Mesendoderm (in vitro differentiated cells): ENCODE data around the gene ARG2.

ENCODE experiments used
- DNase-seq: peaks from one replicate; pipeline ENCODE4 v3.0.0; 2013
- H2AK5ac ChIP-seq: 2 replicates; pipeline ENCODE4 v1.6.1; 2013; ENCODE audit warnings: low read length, inconsistent platforms
- H2BK120ac ChIP-seq: 2 replicates; pipeline ENCODE4 v1.6.1; 2013; ENCODE audit warnings: low read depth, mild to moderate bottlenecking, low read length, moderate library complexity, mixed read lengths
- H2BK15ac ChIP-seq: replicated peaks from 2 replicates; pipeline ENCODE4 v1.6.1; 2013; ENCODE audit warnings: low read depth, mild to moderate bottlenecking, moderate library complexity
- H2BK5ac ChIP-seq: 2 replicates; pipeline ENCODE4 v1.6.1; 2013; ENCODE audit warnings: low read length, inconsistent platforms
- H3K18ac ChIP-seq: 2 replicates; pipeline ENCODE4 v1.6.1; 2013; ENCODE audit warnings: mild to moderate bottlenecking, low read length, mixed read lengths
- H3K23ac ChIP-seq: one replicate; pipeline ENCODE4 v1.6.1; 2013; ENCODE audit warnings: low read length
- H3K27ac ChIP-seq: 2 replicates; pipeline ENCODE4 v1.5.1; 2013; ENCODE audit warnings: low read depth, mild to moderate bottlenecking, inconsistent platforms, low read length, moderate library complexity
- H3K27me3 ChIP-seq: 2 replicates; pipeline ENCODE4 v1.6.1; 2013; ENCODE audit warnings: low read length, control low read depth, mild to moderate bottlenecking, inconsistent platforms; ENCODE audit not compliant: insufficient read depth, poor library complexity
- H3K36me3 ChIP-seq: 2 replicates; pipeline ENCODE4 v1.6.1; 2013; ENCODE audit warnings: low read length, inconsistent platforms; ENCODE audit not compliant: control insufficient read depth, insufficient read depth
- H3K4ac ChIP-seq: one replicate; pipeline ENCODE4 v1.6.1; 2013; ENCODE audit warnings: low read depth, mild to moderate bottlenecking, low read length, moderate library complexity
- H3K4me1 ChIP-seq: 2 replicates; pipeline ENCODE4 v1.6.1; 2013; ENCODE audit warnings: low read depth, low read length, inconsistent platforms; ENCODE audit not compliant: control insufficient read depth
- H3K4me2 ChIP-seq: 2 replicates; pipeline ENCODE4 v1.6.1; 2013; ENCODE audit warnings: low read length
- H3K4me3 ChIP-seq: 2 replicates; pipeline ENCODE4 v1.5.1; 2013; ENCODE audit warnings: mild to moderate bottlenecking, low read length
- H3K56ac ChIP-seq: one replicate; pipeline ENCODE4 v1.6.1; 2013; ENCODE audit warnings: low read length
- H3K79me1 ChIP-seq: 2 replicates; pipeline ENCODE4 v1.6.1; 2013; ENCODE audit warnings: low read length, inconsistent platforms
- H3K79me2 ChIP-seq: 2 replicates; pipeline ENCODE4 v1.6.1; 2013; ENCODE audit warnings: mild to moderate bottlenecking, low read length; ENCODE audit not compliant: control insufficient read depth, insufficient read depth
- H3K9ac ChIP-seq: 2 replicates; pipeline ENCODE4 v1.6.1; 2013; ENCODE audit warnings: low read length, inconsistent platforms
- H4K5ac ChIP-seq: one replicate; pipeline ENCODE4 v1.6.1; 2013; ENCODE audit warnings: low read length
- H4K8ac ChIP-seq: one replicate; pipeline ENCODE4 v1.6.1; 2013; ENCODE audit warnings: low read depth, mild to moderate bottlenecking, control low read depth, low read length, moderate library complexity
- WGBS: extraction: QIAGEN DNeasy Blood & Tissue Kit; methylation state at CpG from one replicate; pipeline ENCODE4 v1.1.7; 2013; ENCODE audit warnings: low lambda C conversion rate, missing lambda C conversion rate; ENCODE audit not compliant: insufficient coverage; ENCODE audit errors: extremely low coverage; 5-methylcytosine and 5-hydroxymethylcytosine counted together

ARG2 gene

GRCh38 chr14:67641902-67642749 is 22.4 kb downstream of the ARG2 start:
- no CpG with 5 or more reads among the region's 5 CpGs for WGBS
- H2BK5ac ChIP-seq, result no peak overlapping the region
- H3K36me3 ChIP-seq, result peaks cover 1% of the 10 kb centered on the region
- H3K79me2 ChIP-seq, result no peaks in the 10 kb centered on the region
- no peak overlapping the region for H2BK120ac ChIP-seq
- no peak overlapping the region for H4K5ac ChIP-seq
- H3K56ac ChIP-seq, result no peak overlapping the region
- no peak overlapping the region for H3K18ac ChIP-seq
- H3K9ac ChIP-seq, result no peak overlapping the region
- DNase-seq, result no peak
- H4K8ac ChIP-seq, result no peak overlapping the region
- no peak overlapping the region for H2BK15ac ChIP-seq
- H3K4ac ChIP-seq, result no peak overlapping the region
- no peak overlapping the region for H3K23ac ChIP-seq
- H3K4me3 ChIP-seq, result no peak overlapping the region
- H3K27me3 ChIP-seq, result no peaks in the 10 kb centered on the region
- no peak overlapping the region for H2AK5ac ChIP-seq
- no peak overlapping the region for H3K4me2 ChIP-seq
- H3K4me1 ChIP-seq, result no peaks in the 10 kb centered on the region
- H3K79me1 ChIP-seq, result no peaks in the 10 kb centered on the region
- H3K27ac ChIP-seq, result no peak overlapping the region

- peaks cover 1% of the 10 kb centered on the region for H3K36me3 ChIP-seq
- H3K23ac ChIP-seq, result no peak overlapping the region
- no peak overlapping the region for H2AK5ac ChIP-seq
- H2BK120ac ChIP-seq, result no peak overlapping the region
- H3K79me1 ChIP-seq, result no peaks in the 10 kb centered on the region
- H3K18ac ChIP-seq, result no peak overlapping the region
- peak; percentile 21 for DNase-seq
- H4K8ac ChIP-seq, result no peak overlapping the region
- no peaks in the 10 kb centered on the region for H3K79me2 ChIP-seq
- no peak overlapping the region for H3K27ac ChIP-seq
- no peak overlapping the region for H4K5ac ChIP-seq
- H3K4me2 ChIP-seq, result no peak overlapping the region
- WGBS, result no CpG with 5 or more reads among the region's 1 CpG
- no peak overlapping the region for H3K4me3 ChIP-seq
- no peaks in the 10 kb centered on the region for H3K4me1 ChIP-seq
- no peak overlapping the region for H3K9ac ChIP-seq
- H3K56ac ChIP-seq, result no peak overlapping the region
- H2BK5ac ChIP-seq, result no peak overlapping the region
- no peaks in the 10 kb centered on the region for H3K27me3 ChIP-seq
- H3K4ac ChIP-seq, result no peak overlapping the region
- H2BK15ac ChIP-seq, result no peak overlapping the region
These were observed 24.0 kb downstream of the ARG2 start for GRCh38 chr14:67643713-67644112.

GRCh38 chr14:67644428-67644827 is 24.7 kb downstream of the ARG2 start:
- H4K8ac ChIP-seq, result no peak overlapping the region
- no peak overlapping the region for H3K18ac ChIP-seq
- no peak overlapping the region for H3K9ac ChIP-seq
- H3K4me2 ChIP-seq, result no peak overlapping the region
- no peaks in the 10 kb centered on the region for H3K27me3 ChIP-seq
- H3K27ac ChIP-seq, result no peak overlapping the region
- H3K4me3 ChIP-seq, result no peak overlapping the region
- no peak overlapping the region for H2BK120ac ChIP-seq
- no peaks in the 10 kb centered on the region for H3K79me1 ChIP-seq
- H3K4me1 ChIP-seq, result no peaks in the 10 kb centered on the region
- no peak overlapping the region for H4K5ac ChIP-seq
- no CpG with 5 or more reads among the region's 2 CpGs for WGBS
- no peak overlapping the region for H2AK5ac ChIP-seq
- H2BK15ac ChIP-seq, result no peak overlapping the region
- H2BK5ac ChIP-seq, result no peak overlapping the region
- H3K36me3 ChIP-seq, result peaks cover 1% of the 10 kb centered on the region
- H3K4ac ChIP-seq, result no peak overlapping the region
- no peak overlapping the region for H3K23ac ChIP-seq
- H3K79me2 ChIP-seq, result no peaks in the 10 kb centered on the region
- no peak for DNase-seq
- no peak overlapping the region for H3K56ac ChIP-seq

- no peak overlapping the region for H4K8ac ChIP-seq
- H3K36me3 ChIP-seq, result peaks cover 4% of the 10 kb centered on the region
- H2BK5ac ChIP-seq, result no peak overlapping the region
- no peak overlapping the region for H3K9ac ChIP-seq
- H3K27me3 ChIP-seq, result no peaks in the 10 kb centered on the region
- no peak overlapping the region for H4K5ac ChIP-seq
- DNase-seq, result no peak
- H3K4ac ChIP-seq, result no peak overlapping the region
- no peak overlapping the region for H2BK120ac ChIP-seq
- no peak overlapping the region for H3K4me2 ChIP-seq
- H3K18ac ChIP-seq, result no peak overlapping the region
- no peaks in the 10 kb centered on the region for H3K79me2 ChIP-seq
- H3K79me1 ChIP-seq, result no peaks in the 10 kb centered on the region
- no CpG with 5 or more reads among the region's 5 CpGs for WGBS
- H2AK5ac ChIP-seq, result no peak overlapping the region
- no peak overlapping the region for H3K4me3 ChIP-seq
- H3K4me1 ChIP-seq, result no peaks in the 10 kb centered on the region
- no peak overlapping the region for H3K27ac ChIP-seq
- H3K23ac ChIP-seq, result no peak overlapping the region
- H3K56ac ChIP-seq, result no peak overlapping the region
- H2BK15ac ChIP-seq, result no peak overlapping the region
These were observed 25.7 kb downstream of the ARG2 start for GRCh38 chr14:67645414-67645813.

DNA sequence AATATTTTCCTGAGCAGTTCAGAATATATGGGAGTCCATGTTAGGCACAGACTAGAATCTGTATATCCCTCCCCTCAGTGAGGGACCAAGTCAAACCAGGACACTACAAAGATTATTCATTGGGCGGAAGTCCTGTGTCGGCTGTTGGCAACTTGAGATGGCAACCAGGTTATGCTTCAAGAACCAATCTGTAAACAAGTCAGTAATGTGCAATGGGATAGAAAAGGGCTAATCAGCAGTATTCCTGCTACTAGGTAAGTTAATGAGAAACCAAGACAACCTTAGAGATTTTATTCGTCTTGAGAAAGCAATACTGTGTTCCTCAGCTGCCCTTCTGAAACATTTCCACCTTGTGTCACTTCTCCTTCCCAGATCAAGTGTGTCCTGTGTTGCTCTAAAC is 26.4 kb downstream of the ARG2 start:
- Histone ChIP-seq H3K27ac (no peak overlapping the region), H2BK120ac (no peak overlapping the region), H3K9ac (no peak overlapping the region), H2BK15ac (no peak overlapping the region), H3K56ac (no peak overlapping the region), H3K4me3 (no peak overlapping the region), H3K79me2 (no peaks in the 10 kb centered on the region), H2AK5ac (no peak overlapping the region), H3K79me1 (no peaks in the 10 kb centered on the region), H3K4ac (no peak overlapping the region), H3K23ac (no peak overlapping the region), H4K5ac (no peak overlapping the region), H2BK5ac (no peak overlapping the region), H3K4me2 (no peak overlapping the region), H3K4me1 (no peaks in the 10 kb centered on the region), H4K8ac (no peak overlapping the region), H3K27me3 (no peaks in the 10 kb centered on the region), H3K18ac (no peak overlapping the region), H3K36me3 (peaks cover 8% of the 10 kb centered on the region)
- WGBS, result no CpG with 5 or more reads among the region's 3 CpGs
- no peak for DNase-seq

- Histone ChIP-seq H3K4ac (no peak overlapping the region), H2AK5ac (no peak overlapping the region), H3K56ac (no peak overlapping the region), H3K9ac (no peak overlapping the region), H4K5ac (no peak overlapping the region), H3K36me3 (peaks cover 10% of the 10 kb centered on the region), H3K4me2 (no peak overlapping the region), H2BK5ac (no peak overlapping the region), H3K4me1 (no peaks in the 10 kb centered on the region), H3K79me1 (no peaks in the 10 kb centered on the region), H3K27ac (no peak overlapping the region), H3K23ac (no peak overlapping the region), H2BK120ac (no peak overlapping the region), H3K18ac (no peak overlapping the region), H4K8ac (no peak overlapping the region), H3K27me3 (no peaks in the 10 kb centered on the region), H2BK15ac (no peak overlapping the region), H3K79me2 (no peaks in the 10 kb centered on the region), H3K4me3 (no peak overlapping the region)
- DNase-seq, result no peak
- WGBS, result no CpG with 5 or more reads among the region's 1 CpG
These were observed 30.4 kb downstream of the ARG2 start for GRCh38 chr14:67650151-67650550.
